Liver (tissue), 9 donors: ENCODE data around the gene SLC24A4. TPM values are rescaled to one million over a fixed set of nuclear protein-coding genes. Genes with fewer than 3 reads are reported as not detected.
A peak's percentile ranks its signal among the peaks of the same experiment; 100 is the strongest.

Source experiments
- DNase-seq: peaks from one replicate; pipeline ENCODE4 v3.0.0-alpha.2; 2017; ENCODE audit warnings: low spot score
- H3K27ac ChIP-seq, 2 donors: one replicate each; pipeline ENCODE4 v1.7.0; 2013; ENCODE audit warnings: inconsistent platforms in 2 of 2, low read length in 2 of 2, control low read depth in 1 of 2, low read depth in 1 of 2, mild to moderate bottlenecking in 1 of 2
- H3K27me3 ChIP-seq, 4 donors: one replicate each; pipeline versions ENCODE4 v1.6.1 to v1.7.0; 2013; ENCODE audit warnings: low read length in 3 of 4, inconsistent platforms in 1 of 4, mild to moderate bottlenecking in 1 of 4, moderate library complexity in 1 of 4; ENCODE audit not compliant: control insufficient read depth in 4 of 4, insufficient read depth in 4 of 4
- H3K36me3 ChIP-seq, 4 donors: one replicate each; pipeline versions ENCODE4 v1.6.1 to v1.7.0; 2013; ENCODE audit warnings: low read length in 3 of 4, mild to moderate bottlenecking in 3 of 4, low read depth in 1 of 4, moderate library complexity in 1 of 4; ENCODE audit not compliant: control insufficient read depth in 4 of 4, insufficient read depth in 3 of 4
- H3K4me1 ChIP-seq, 4 donors: one replicate each; pipeline versions ENCODE4 v1.6.1 to v1.7.0; 2013; ENCODE audit warnings: low read length in 3 of 4, mild to moderate bottlenecking in 3 of 4, moderate library complexity in 1 of 4; ENCODE audit not compliant: control insufficient read depth in 4 of 4, insufficient read depth in 4 of 4
- H3K4me3 ChIP-seq, 3 donors: one replicate each; pipeline versions ENCODE4 v1.6.1 to v1.7.0; 2013; ENCODE audit warnings: low read length in 3 of 3, control low read depth in 1 of 3, low read depth in 1 of 3, mild to moderate bottlenecking in 1 of 3
- H3K9ac ChIP-seq, 2 donors: one replicate each; pipeline ENCODE4 v1.7.0; 2013; ENCODE audit warnings: low read length in 2 of 2, mild to moderate bottlenecking in 2 of 2, moderate library complexity in 2 of 2, control low read depth in 1 of 2, low read depth in 1 of 2
- H3K9me3 ChIP-seq, 4 donors: one replicate each; pipeline versions ENCODE4 v1.6.1 to v1.7.0; 2013; ENCODE audit warnings: low read length in 3 of 4; ENCODE audit not compliant: control insufficient read depth in 4 of 4
- CTCF ChIP-seq: fragments of 150-350 bp; IDR thresholded peaks from 2 replicates; pipeline ENCODE4 v1.5.1; 2017; ENCODE audit warnings: improper control_type of control experiment, low read depth, low read length; ENCODE audit not compliant: missing input control
- FOXA1 ChIP-seq: IDR thresholded peaks from 2 replicates; pipeline ENCODE4 v1.6.1; 2016; ENCODE audit warnings: antibody characterized with exemption
- GABPA ChIP-seq, 2 donors: IDR thresholded peaks in 1 of 2; conservative IDR thresholded peaks in 1 of 2; 2 replicates each; pipeline ENCODE4 v1.6.1; 2016; ENCODE audit warnings: antibody characterized with exemption in 2 of 2, mild to moderate bottlenecking in 1 of 2, moderate library complexity in 1 of 2
- HNF4G ChIP-seq: IDR thresholded peaks from 2 replicates; pipeline ENCODE4 v1.6.1; 2016; ENCODE audit warnings: antibody characterized with exemption
- JUND ChIP-seq, 2 donors: IDR thresholded peaks; 2 replicates each; pipeline ENCODE4 v1.6.1; 2016; ENCODE audit warnings: antibody characterized with exemption in 2 of 2
- RAD21 ChIP-seq, 2 donors: IDR thresholded peaks; 2 replicates each; pipeline ENCODE4 v1.6.1; 2016; ENCODE audit warnings: antibody characterized with exemption in 2 of 2, mild to moderate bottlenecking in 2 of 2
- REST ChIP-seq: IDR thresholded peaks from 2 replicates; pipeline ENCODE4 v1.6.1; 2016; ENCODE audit warnings: antibody characterized with exemption, mild to moderate bottlenecking
- RXRA ChIP-seq, 2 donors: IDR thresholded peaks; 2 replicates each; pipeline ENCODE4 v1.6.1; 2017 to 2018; ENCODE audit warnings: antibody characterized with exemption in 2 of 2, mild to moderate bottlenecking in 1 of 2
- SP1 ChIP-seq: IDR thresholded peaks from 2 replicates; pipeline ENCODE4 v1.6.1; 2018; ENCODE audit warnings: antibody characterized with exemption, mild to moderate bottlenecking
- TAF1 ChIP-seq: conservative IDR thresholded peaks from 2 replicates; pipeline ENCODE4 v1.6.1; 2016; ENCODE audit warnings: antibody characterized with exemption, mild to moderate bottlenecking
- YY1 ChIP-seq: IDR thresholded peaks from 2 replicates; pipeline ENCODE4 v1.6.1; 2016; ENCODE audit warnings: antibody characterized with exemption, mild to moderate bottlenecking
- WGBS: extraction: QIAGEN DNeasy Blood & Tissue Kit; methylation state at CpG from one replicate; pipeline ENCODE4 v1.1.7; 2013; 5-methylcytosine and 5-hydroxymethylcytosine counted together
- polyA plus RNA-seq, 2 donors: library from polyadenylated mRNA; stranded (reverse) in 1 of 2; unstranded in 1 of 2; fragments of 200-250 nt in 1 of 2; fragments of >200 nt in 1 of 2; fragmentation: Nextera tagmentation in 1 of 2; extraction: Ambion mirVana in 1 of 2; gene quantifications; one replicate each; pipeline versions ENCODE4 v1.2.1 to v1.2.3, GENCODE V29; 2013 to 2015
- total RNA-seq, 2 donors: library from RNA; depleted of rRNA; stranded (reverse); fragments of >200 nt; gene quantifications; one replicate each; pipeline ENCODE4 v1.2.3, GENCODE V29; 2014
- donor health status: healthy.
- donor health status: healthy.
- donor health status: healthy.
- donor health status: healthy.
- donor health status: healthy.

SLC24A4 gene
- total and polyA plus RNA-seq, 4 donors = 0.06 to 0.23 (median 0.12) TPM

DNA sequence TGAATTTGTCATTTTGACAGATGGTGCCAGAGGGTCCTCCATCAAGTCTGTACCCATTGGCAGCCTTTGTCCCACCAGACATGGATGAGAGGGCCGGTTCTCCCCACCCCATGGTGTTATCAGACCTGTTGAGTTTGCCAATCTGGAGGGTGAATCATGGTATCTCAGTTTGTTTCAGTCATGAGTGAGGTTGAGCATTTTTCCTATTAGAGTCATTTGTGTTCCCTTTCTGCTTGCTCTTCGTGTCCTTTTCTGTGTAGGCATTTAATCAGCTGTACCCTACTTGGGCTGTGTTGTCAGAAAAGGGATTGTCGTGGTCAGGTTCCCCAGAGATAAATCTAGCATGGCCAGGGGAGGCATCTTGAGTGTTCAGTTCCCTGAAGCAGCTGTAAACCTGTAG, 30.5 kb downstream of the SLC24A4 start:
- Histone ChIP-seq H3K27me3 (peaks cover 0 to 3% (median under 1%) of the 10 kb centered on the region in 4 donors), H3K4me3 (no peak overlapping the region), H3K36me3 (no peaks in the 10 kb centered on the region), H3K9ac (no peak overlapping the region), H3K4me1 (no peaks in the 10 kb centered on the region), H3K27ac (no peak overlapping the region), H3K9me3 (no peaks in the 10 kb centered on the region)
- WGBS = 64% methylated on average over 3 of the region's 3 CpGs
- TF ChIP-seq GABPA (IDR thresholded peaks at IDR 0.05 in 1 of 2, conservative IDR thresholded peaks at IDR 0.05 in 1 of 2) = no peak
- TF ChIP-seq RAD21 (IDR thresholded peaks at IDR 0.05) = no peak
- no peak for TF ChIP-seq FOXA1
- TF ChIP-seq RXRA (IDR thresholded peaks at IDR 0.05) = no peak
- TF ChIP-seq TAF1 = no peak
- no peak for TF ChIP-seq JUND (IDR thresholded peaks at IDR 0.05)
- no peak for TF ChIP-seq YY1
- TF ChIP-seq SP1 = no peak
- no peak for TF ChIP-seq HNF4G
- no peak for TF ChIP-seq REST
- no peak for DNase-seq

DNA sequence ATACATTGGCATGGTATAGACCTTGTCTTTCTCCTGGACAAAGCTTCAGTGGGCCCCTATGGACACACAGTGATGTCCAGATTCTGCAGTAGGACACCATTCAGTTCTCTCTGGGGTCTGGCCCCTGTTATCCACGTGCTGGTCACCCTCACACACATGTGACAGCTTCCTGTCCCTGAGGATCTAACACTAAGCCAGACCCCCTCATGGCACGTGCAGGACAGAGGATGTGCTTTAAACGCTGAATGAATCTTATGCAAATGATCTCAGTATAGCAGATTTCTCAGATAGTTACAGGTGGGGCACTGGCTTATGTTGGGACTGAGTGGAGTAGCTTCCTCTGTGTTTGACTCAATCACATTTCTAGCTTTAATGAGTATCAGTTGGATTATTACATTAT, 33.7 kb downstream of the SLC24A4 start:
- Histone ChIP-seq H3K27me3 (peaks cover 0 to 2% (median 0%) of the 10 kb centered on the region in 4 donors), H3K4me1 (no peaks in the 10 kb centered on the region), H3K27ac (no peak overlapping the region), H3K9me3 (peaks cover 0 to 2% (median 0%) of the 10 kb centered on the region in 4 donors), H3K9ac (no peak overlapping the region), H3K4me3 (no peak overlapping the region), H3K36me3 (no peaks in the 10 kb centered on the region)
- no peak for TF ChIP-seq REST
- WGBS = 25% methylated on average over 3 of the region's 3 CpGs
- no peak for DNase-seq

GRCh38 chr14:92360651-92361370, 37.8 kb downstream of the SLC24A4 start:
- H3K27ac ChIP-seq = no peak overlapping the region
- peaks cover 0 to 2% (median 0%) of the 10 kb centered on the region in 4 donors for H3K9me3 ChIP-seq
- no peaks in the 10 kb centered on the region for H3K36me3 ChIP-seq
- no peak for TF ChIP-seq CTCF
- 59% methylated on average over 13 of the region's 13 CpGs for WGBS
- no peak for DNase-seq
- no peaks in the 10 kb centered on the region for H3K4me1 ChIP-seq
- H3K27me3 ChIP-seq = no peaks in the 10 kb centered on the region
- no peak overlapping the region for H3K4me3 ChIP-seq
- H3K9ac ChIP-seq = peak overlapping the region in 1 of 2 donors; percentile 1
